K562 (cell line): ENCODE measurements around the gene CNOT6. TPM values are rescaled to one million over a fixed set of nuclear protein-coding genes. Genes with fewer than 3 reads are reported as not detected.

Experiments
- ATAC-seq: fragments of 200-7000 bp; cut with Tn5 transposase; 3 replicates; pipeline ENCODE4 v1.9.1; 2020; ENCODE audit warnings: moderate library complexity
- BruUV-seq: library from RNA; stranded (reverse); fragments of 400-500 nt; replicated peaks from 2 replicates; lab custom pipeline; 2021; lab: Mats Ljungman, UMichigan
- CTCF ChIA-PET: fragments of 300-600 bp; formaldehyde crosslinking; extraction: SDS; loops from one replicate; lab custom pipeline; 2021; ENCODE audit warnings: low intra/inter-chr PET ratio; lab: Yijun Ruan, JAX
- POLR2A ChIA-PET: fragments of 300-600, 350-650 bp; sonication (Branson Sonifier 250); formaldehyde crosslinking; extraction: SDS; loops from one replicate; lab custom pipeline; 2021; ENCODE audit warnings: antibody characterized with exemption, inconsistent platforms; lab: Yijun Ruan, JAX
- DNase-seq, 4 experiments: peaks; one replicate each; pipeline versions ENCODE4 v3.0.0 to v3.0.0-alpha.2; 2011 to 2018; ENCODE audit warnings: low spot score in 3 of 4, mixed read lengths in 3 of 4; ENCODE audit errors: extremely low read depth in 1 of 4
- FAIRE-seq: peaks from 2 replicates; lab custom pipeline; 2011; peaks lifted over from hg19 to GRCh38; lab: Jason Lieb, UNC
- H2AFZ ChIP-seq: 2 replicates; pipeline ENCODE4 v1.6.0; 2011; ENCODE audit warnings: low read depth, low read length, control low read depth, inconsistent platforms
- H3K27ac ChIP-seq: fragments of 200-600 bp; 3 replicates; pipeline ENCODE4 v1.8.0; 2011; ENCODE audit warnings: low read depth, mild to moderate bottlenecking, control low read depth, inconsistent platforms, low read length, moderate library complexity, mixed read lengths; ENCODE audit errors: extremely low read depth
- H3K27me3 ChIP-seq, 2 experiments: fragments of 300-600 bp in 1 of 2; 2 replicates in 1 of 2; 3 replicates in 1 of 2; pipeline versions ENCODE4 v1.6.0 to v1.8.0; 2011; ENCODE audit warnings: inconsistent platforms in 2 of 2, low read length in 2 of 2, mild to moderate bottlenecking in 1 of 2, mixed read lengths in 1 of 2, moderate library complexity in 1 of 2; ENCODE audit not compliant: control insufficient read depth in 2 of 2, insufficient read depth in 2 of 2
- H3K36me3 ChIP-seq: fragments of 300-600 bp; 3 replicates; pipeline ENCODE4 v1.8.0; 2011; ENCODE audit warnings: mild to moderate bottlenecking, low read length, inconsistent platforms; ENCODE audit not compliant: control insufficient read depth, insufficient read depth
- H3K4me1 ChIP-seq, 2 experiments: fragments of 200-600 bp in 1 of 2; replicated peaks in 1 of 2; 2 replicates in 1 of 2; 3 replicates in 1 of 2; pipeline versions ENCODE4 v1.5.1 to v1.8.0; 2011; ENCODE audit warnings: inconsistent platforms in 2 of 2, low read length in 2 of 2, mild to moderate bottlenecking in 1 of 2, mixed read lengths in 1 of 2, moderate library complexity in 1 of 2; ENCODE audit not compliant: control insufficient read depth in 2 of 2, insufficient read depth in 2 of 2
- H3K4me2 ChIP-seq: 2 replicates; pipeline ENCODE4 v1.6.1; 2011; ENCODE audit warnings: low read length, control low read depth, inconsistent platforms, mixed read lengths; ENCODE audit not compliant: insufficient read depth
- H3K4me3 ChIP-seq: fragments of 200-600 bp; sonication (generic), shearing (Covaris generic); 2 replicates; pipeline ENCODE4 v1.5.1; 2016; ENCODE audit warnings: control low read depth, inconsistent platforms
- H3K79me2 ChIP-seq: fragments of 200-600 bp; 3 replicates; pipeline ENCODE4 v1.8.0; 2011; ENCODE audit warnings: low read length, inconsistent platforms; ENCODE audit not compliant: control insufficient read depth, insufficient read depth
- H3K9ac ChIP-seq, 2 experiments: 2 replicates each; pipeline versions ENCODE4 v1.6.0 to v1.6.1; 2011; ENCODE audit warnings: low read depth in 2 of 2, low read length in 2 of 2, control low read depth in 1 of 2, inconsistent platforms in 1 of 2, mild to moderate bottlenecking in 1 of 2, mixed read lengths in 1 of 2; ENCODE audit not compliant: insufficient read depth in 1 of 2
- H3K9me1 ChIP-seq: one replicate; pipeline ENCODE4 v1.6.0; 2011; ENCODE audit warnings: inconsistent platforms, mild to moderate bottlenecking, low read length, moderate library complexity; ENCODE audit not compliant: control insufficient read depth, insufficient read depth
- H3K9me3 ChIP-seq: replicated peaks from 2 replicates; pipeline ENCODE4 v1.5.1; 2011; ENCODE audit warnings: low read depth, low read length, inconsistent platforms; ENCODE audit not compliant: control insufficient read depth, insufficient read depth
- H4K20me1 ChIP-seq: replicated peaks from 2 replicates; pipeline ENCODE4 v1.6.1; 2011; ENCODE audit warnings: low read length, inconsistent platforms, mixed read lengths; ENCODE audit not compliant: control insufficient read depth, insufficient read depth
- ADNP ChIP-seq: fragments of 200-800 bp; sonication (Bioruptor generic); IDR thresholded peaks from 2 replicates; pipeline ENCODE4 v1.6.1; 2016; ENCODE audit warnings: missing genetic modification characterization, missing compliant biosample characterization
- BCOR ChIP-seq: fragments of 450-650 bp; IDR thresholded peaks from 2 replicates; pipeline ENCODE4 v1.6.1; 2016
- CCAR2 ChIP-seq: fragments of 200-400 bp; formaldehyde crosslinking; IDR thresholded peaks from 2 replicates; pipeline ENCODE4 v1.6.1; 2017; ENCODE audit warnings: mild to moderate bottlenecking, low read depth, low read length
- CXXC5 ChIP-seq: fragments of 250-450 bp; sonication (Bioruptor Pico); IDR thresholded peaks from 2 replicates; pipeline ENCODE4 v1.8.0; 2022; ENCODE audit warnings: inconsistent platforms, mild to moderate bottlenecking, moderate library complexity
- ELF1 ChIP-seq: fragments of 200-800 bp; sonication (Bioruptor generic); IDR thresholded peaks from 2 replicates; pipeline ENCODE4 v1.6.1; 2016; ENCODE audit warnings: missing genetic modification characterization, missing compliant biosample characterization
- HEY1 ChIP-seq: fragments of 250-450 bp; sonication (Bioruptor Pico); IDR thresholded peaks from 2 replicates; pipeline ENCODE4 v1.5.0; 2020; ENCODE audit warnings: mild to moderate bottlenecking, moderate library complexity, borderline replicate concordance
- HNRNPUL1 ChIP-seq: fragments of 200-400 bp; formaldehyde crosslinking; IDR thresholded peaks from 2 replicates; pipeline ENCODE4 v1.6.1; 2017; ENCODE audit warnings: low read length
- PHF20 ChIP-seq: fragments of 450-650 bp; IDR thresholded peaks from 2 replicates; pipeline ENCODE4 v1.6.1; 2018; ENCODE audit not compliant: partially characterized antibody
- PHTF2 ChIP-seq: fragments of 250-450 bp; sonication (Bioruptor Pico); IDR thresholded peaks from 2 replicates; pipeline ENCODE4 v1.5.0; 2021; ENCODE audit warnings: mild to moderate bottlenecking
- POLR2A ChIP-seq: fragments of 450-650 bp; conservative IDR thresholded peaks from 2 replicates; pipeline ENCODE4 v1.6.1; 2016
- SRSF3 ChIP-seq: fragments of 200-400 bp; formaldehyde crosslinking; IDR thresholded peaks from 2 replicates; pipeline ENCODE4 v1.6.1; 2016; ENCODE audit warnings: mild to moderate bottlenecking, low read length, moderate library complexity; ENCODE audit not compliant: insufficient read depth
- XRCC5 ChIP-seq: fragments of 200-400 bp; formaldehyde crosslinking; IDR thresholded peaks from 2 replicates; pipeline ENCODE4 v1.6.1; 2017; ENCODE audit warnings: low read depth, mild to moderate bottlenecking, low read length
- ZNF133 ChIP-seq: fragments of 250-450 bp; sonication (Bioruptor Pico); IDR thresholded peaks from 2 replicates; pipeline ENCODE4 v1.4.0; 2020; ENCODE audit warnings: mild to moderate bottlenecking
- ZNF197 ChIP-seq: fragments of 200-800 bp; sonication (Bioruptor generic); IDR thresholded peaks from 2 replicates; pipeline ENCODE4 v1.6.1; 2016; ENCODE audit warnings: low read depth, missing genetic modification characterization, missing compliant biosample characterization
- ZNF41 ChIP-seq: fragments of 250-450 bp; sonication (Bioruptor Pico); conservative IDR thresholded peaks from 2 replicates; pipeline ENCODE4 v1.4.0; 2020; ENCODE audit warnings: mild to moderate bottlenecking
- ZNF699 ChIP-seq: fragments of 250-450 bp; sonication (Bioruptor Pico); IDR thresholded peaks from 2 replicates; pipeline ENCODE4 v1.8.0; 2021; ENCODE audit warnings: mild to moderate bottlenecking, moderate library complexity; ENCODE audit not compliant: insufficient replicate concordance
- WGBS: fragments of 100-300 bp; shearing (Covaris generic); methylation state at CpG from one replicate; pipeline ENCODE4 v1.1.6; 2016; ENCODE audit warnings: low coverage, mixed read lengths; ENCODE audit not compliant: insufficient coverage; ENCODE audit errors: missing lambda C conversion rate; 5-methylcytosine and 5-hydroxymethylcytosine counted together
- in situ Hi-C: fragments of 300-500 bp; cut with MboI; formaldehyde crosslinking; loops from 4 replicates; pipeline ENCODE4 v1.15.0; 2018; ENCODE audit warnings: inconsistent platforms, mixed read lengths
- intact Hi-C: fragments of 100-400 bp; cut with micrococcal nuclease; formaldehyde crosslinking; loops from 2 replicates; pipeline ENCODE4 v1.14.2; 2022
- polyA plus RNA-seq, 8 experiments: library from polyadenylated mRNA; depleted of rRNA in 4 of 8; stranded (reverse) in 5 of 8; unstranded in 3 of 8; fragments of >200 nt; fragmentation: Nextera tagmentation in 2 of 8; fragmentation: Illumina TruSeq in 1 of 8; extraction: Ambion mirVana in 2 of 8; extraction: Trizol in 1 of 8; gene quantifications; 2 replicates each; pipeline versions ENCODE4 v1.2.1 to v1.2.3, GENCODE V29; 2011 to 2014; ENCODE audit warnings: inconsistent platforms in 1 of 8, missing spikeins in 1 of 8
- total RNA-seq, 7 experiments: library from RNA; depleted of rRNA in 6 of 7; stranded (reverse); fragments of >200 nt in 6 of 7; fragmentation: Illumina TruSeq in 2 of 7; extraction: Trizol in 2 of 7; gene quantifications; 2 replicates each; pipeline versions ENCODE4 v1.2.1 to v1.2.3, GENCODE V29; 2011 to 2021; ENCODE audit warnings: low replicate concordance in 1 of 7
- TF ChIP-seq, protein P1 (sequence below): IDR thresholded peaks from 2 replicates; pipeline ENCODE4 v1.6.1; 2011; ENCODE audit warnings: borderline replicate concordance, low read depth, mild to moderate bottlenecking, moderate library complexity, low read length; ENCODE audit not compliant: insufficient read depth, poor library complexity, severe bottlenecking
- TF ChIP-seq, protein P2 (sequence below): IDR thresholded peaks from 3 replicates; pipeline ENCODE4 v1.6.1; 2011; ENCODE audit warnings: borderline replicate concordance, mild to moderate bottlenecking, moderate library complexity; ENCODE audit not compliant: insufficient read length; ENCODE audit errors: extremely low read depth

Gene CNOT6
- total and polyA plus RNA-seq, 9 of the 15 experiments (the other 6 are each of a cell fraction or from before 2014, with no cell fraction given): 4.9 to 32.4 (median 14.0) TPM

DNA sequence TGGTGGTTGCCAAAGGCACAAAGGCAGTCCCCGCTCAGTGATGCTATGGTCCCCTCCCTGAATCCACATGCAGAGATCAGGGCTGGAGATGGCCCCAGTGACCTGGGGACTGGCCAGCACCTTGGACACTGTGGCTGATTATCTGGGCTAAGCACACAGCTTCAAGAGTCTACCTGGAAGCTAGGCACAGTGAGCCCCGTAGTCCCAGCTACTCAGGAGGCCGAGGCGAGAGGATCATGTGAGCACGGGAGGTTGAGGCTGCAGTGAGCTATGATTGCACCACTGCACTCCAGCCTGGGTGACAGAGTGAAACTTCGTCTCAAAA is 105.4 kb downstream of the CNOT6 start:
- no peak for ATAC-seq

More for the DNA sequence above, 105.4 kb downstream of the CNOT6 start:
- no peak overlapping the region for H3K9ac ChIP-seq
- DNase-seq: peak in 1 of 4 experiments; percentile 5
- no peak overlapping the region for H2AFZ ChIP-seq
- no peak for TF ChIP-seq XRCC5
- no peak for TF ChIP-seq CCAR2
- TF ChIP-seq ELF1 (tag): no peak
- TF ChIP-seq, protein P1, sequence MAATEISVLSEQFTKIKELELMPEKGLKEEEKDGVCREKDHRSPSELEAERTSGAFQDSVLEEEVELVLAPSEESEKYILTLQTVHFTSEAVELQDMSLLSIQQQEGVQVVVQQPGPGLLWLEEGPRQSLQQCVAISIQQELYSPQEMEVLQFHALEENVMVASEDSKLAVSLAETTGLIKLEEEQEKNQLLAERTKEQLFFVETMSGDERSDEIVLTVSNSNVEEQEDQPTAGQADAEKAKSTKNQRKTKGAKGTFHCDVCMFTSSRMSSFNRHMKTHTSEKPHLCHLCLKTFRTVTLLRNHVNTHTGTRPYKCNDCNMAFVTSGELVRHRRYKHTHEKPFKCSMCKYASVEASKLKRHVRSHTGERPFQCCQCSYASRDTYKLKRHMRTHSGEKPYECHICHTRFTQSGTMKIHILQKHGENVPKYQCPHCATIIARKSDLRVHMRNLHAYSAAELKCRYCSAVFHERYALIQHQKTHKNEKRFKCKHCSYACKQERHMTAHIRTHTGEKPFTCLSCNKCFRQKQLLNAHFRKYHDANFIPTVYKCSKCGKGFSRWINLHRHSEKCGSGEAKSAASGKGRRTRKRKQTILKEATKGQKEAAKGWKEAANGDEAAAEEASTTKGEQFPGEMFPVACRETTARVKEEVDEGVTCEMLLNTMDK: no peak
- TF ChIP-seq, protein P2, sequence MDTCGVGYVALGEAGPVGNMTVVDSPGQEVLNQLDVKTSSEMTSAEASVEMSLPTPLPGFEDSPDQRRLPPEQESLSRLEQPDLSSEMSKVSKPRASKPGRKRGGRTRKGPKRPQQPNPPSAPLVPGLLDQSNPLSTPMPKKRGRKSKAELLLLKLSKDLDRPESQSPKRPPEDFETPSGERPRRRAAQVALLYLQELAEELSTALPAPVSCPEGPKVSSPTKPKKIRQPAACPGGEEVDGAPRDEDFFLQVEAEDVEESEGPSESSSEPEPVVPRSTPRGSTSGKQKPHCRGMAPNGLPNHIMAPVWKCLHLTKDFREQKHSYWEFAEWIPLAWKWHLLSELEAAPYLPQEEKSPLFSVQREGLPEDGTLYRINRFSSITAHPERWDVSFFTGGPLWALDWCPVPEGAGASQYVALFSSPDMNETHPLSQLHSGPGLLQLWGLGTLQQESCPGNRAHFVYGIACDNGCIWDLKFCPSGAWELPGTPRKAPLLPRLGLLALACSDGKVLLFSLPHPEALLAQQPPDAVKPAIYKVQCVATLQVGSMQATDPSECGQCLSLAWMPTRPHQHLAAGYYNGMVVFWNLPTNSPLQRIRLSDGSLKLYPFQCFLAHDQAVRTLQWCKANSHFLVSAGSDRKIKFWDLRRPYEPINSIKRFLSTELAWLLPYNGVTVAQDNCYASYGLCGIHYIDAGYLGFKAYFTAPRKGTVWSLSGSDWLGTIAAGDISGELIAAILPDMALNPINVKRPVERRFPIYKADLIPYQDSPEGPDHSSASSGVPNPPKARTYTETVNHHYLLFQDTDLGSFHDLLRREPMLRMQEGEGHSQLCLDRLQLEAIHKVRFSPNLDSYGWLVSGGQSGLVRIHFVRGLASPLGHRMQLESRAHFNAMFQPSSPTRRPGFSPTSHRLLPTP: no peak
- no peak for TF ChIP-seq ZNF133 (CRISPR knock-in tag)
- TF ChIP-seq SRSF3: no peak
- TF ChIP-seq CXXC5 (CRISPR knock-in tag): no peak
- TF ChIP-seq ADNP: no peak
- no peak for TF ChIP-seq ZNF197 (CRISPR knock-in tag)
- no peak for TF ChIP-seq PHF20
- TF ChIP-seq HEY1 (CRISPR knock-in tag): no peak
- no peak for TF ChIP-seq PHTF2 (CRISPR knock-in tag)
- TF ChIP-seq BCOR: no peak
- no peak for TF ChIP-seq ZNF41 (CRISPR knock-in tag)
- TF ChIP-seq HNRNPUL1: no peak
- no peak for TF ChIP-seq ZNF699 (CRISPR knock-in tag)
- no peak for TF ChIP-seq POLR2A
- BruUV-seq: no TSS peak
- H3K4me1 ChIP-seq: peaks cover 6 to 60% of the 10 kb centered on the region in 2 experiments; a peak in 4 of 5 replicates
- intact Hi-C loops: no loop called here
- no peak overlapping the region for H3K4me3 ChIP-seq
- no peaks in the 10 kb centered on the region for H3K36me3 ChIP-seq
- 71% methylated on average over 6 of the region's 6 CpGs for WGBS
- no peaks in the 10 kb centered on the region for H4K20me1 ChIP-seq
- ChIA-PET POLR2A (interaction anchor here (1.0 kb wide), 1 partner anchor 61 kb away, joined by 5 read pairs; no protein-coding TSS in a partner anchor), CTCF (no interaction called here)
- FAIRE-seq: no peak
- in situ Hi-C loops: no loop called here
- H3K9me1 ChIP-seq: no peaks in the 10 kb centered on the region
- no peaks in the 10 kb centered on the region for H3K9me3 ChIP-seq
- no peaks in the 10 kb centered on the region for H3K79me2 ChIP-seq
- no peak overlapping the region for H3K27ac ChIP-seq
- no peak overlapping the region for H3K4me2 ChIP-seq
- H3K27me3 ChIP-seq: peaks cover 0 to 7% of the 10 kb centered on the region in 2 experiments; a peak in 2 of 5 replicates
